Stomach (tissue), 9 donors: ENCODE measurements around the gene EREG. TPM values are rescaled to one million over a fixed set of nuclear protein-coding genes. Genes with fewer than 3 reads are reported as not detected.

Experiments
- DNase-seq, 2 donors: peaks; one replicate each; pipeline versions ENCODE4 v3.0.0 to v3.0.0-alpha.2; 2013 to 2019
- H3K27ac ChIP-seq, 5 donors: fragments of 200-600 bp in 4 of 5; sonication (generic) in 4 of 5; one replicate each; pipeline ENCODE4 v1.5.1; 2013 to 2019; ENCODE audit warnings: mild to moderate bottlenecking in 1 of 5, moderate library complexity in 1 of 5
- H3K27me3 ChIP-seq, 3 donors: fragments of 200-600 bp; sonication (generic); one replicate each; pipeline ENCODE4 v1.5.1; 2017 to 2019; ENCODE audit warnings: mixed run types in 1 of 3
- H3K36me3 ChIP-seq, 4 donors: fragments of 200-600 bp; sonication (generic); 1 replicate in 3 of 4; 2 replicates in 1 of 4; pipeline ENCODE4 v1.5.1; 2016 to 2019
- H3K4me1 ChIP-seq, 4 donors: fragments of 200-600 bp; sonication (generic); one replicate each; pipeline ENCODE4 v1.5.1; 2016 to 2019
- H3K4me3 ChIP-seq, 4 donors: fragments of 200-600 bp; sonication (generic) in 3 of 4; one replicate each; pipeline ENCODE4 v1.5.1; 2016 to 2019; ENCODE audit warnings: mild to moderate bottlenecking in 1 of 4
- H3K9me3 ChIP-seq, 4 donors: fragments of 200-600 bp; sonication (generic); one replicate each; pipeline ENCODE4 v1.5.1; 2016 to 2019
- CTCF ChIP-seq, 7 experiments: fragments of 450-650 bp in 4 of 7; fragments of 200-600 bp in 3 of 7; sonication (generic) in 3 of 7; IDR thresholded peaks; one replicate each; pipeline ENCODE4 v1.5.1; 2016 to 2019; ENCODE audit warnings: antibody characterized with exemption in 7 of 7, control low read depth in 2 of 7, mild to moderate bottlenecking in 1 of 7
- EP300 ChIP-seq: sonication (generic); formaldehyde crosslinking; IDR thresholded peaks from one replicate; pipeline ENCODE4 v1.6.1; 2017; ENCODE audit warnings: antibody characterized with exemption
- POLR2A ChIP-seq, 4 donors: fragments of 450-650 bp; IDR thresholded peaks; one replicate each; pipeline ENCODE4 v1.6.1; 2016; ENCODE audit warnings: antibody characterized with exemption in 4 of 4, control low read depth in 2 of 4, mild to moderate bottlenecking in 1 of 4, moderate library complexity in 1 of 4
- POLR2AphosphoS5 ChIP-seq, 3 donors: sonication (generic); formaldehyde crosslinking; IDR thresholded peaks; one replicate each; pipeline ENCODE4 v1.6.1; 2016; ENCODE audit warnings: antibody characterized with exemption in 3 of 3
- WGBS, 5 donors: extraction: QIAGEN DNeasy Blood & Tissue Kit in 3 of 5; methylation state at CpG; one replicate each; pipeline versions ENCODE4 v1.1.5 to v1.1.7; 2013 to 2018; 5-methylcytosine and 5-hydroxymethylcytosine counted together
- intact Hi-C: fragments of 100-400 bp; cut with DNase I; formaldehyde crosslinking; loops from one replicate; pipeline ENCODE4 v1.15.1; 2023; ENCODE audit warnings: low total_unique reads
- polyA plus RNA-seq, 3 donors: library from polyadenylated mRNA; stranded (reverse); fragments of 200-250 nt; gene quantifications; one replicate each; pipeline ENCODE4 v1.2.3, GENCODE V29; 2013
- total RNA-seq, 5 donors: library from RNA; depleted of rRNA; stranded (reverse); fragments of >200 nt; gene quantifications; one replicate each; pipeline versions ENCODE4 v1.1.0 to v1.2.3, GENCODE V29; 2014 to 2016
- donor health status: healthy with polysubstance abuse.
- donor health status: Bipolar disorder and iron deficiency.
- donor health status: healthy.

EREG gene
- total and polyA plus RNA-seq, 8 donors, result 0.62 to 1.8 (median 0.73) TPM; not detected in 5

DNA sequence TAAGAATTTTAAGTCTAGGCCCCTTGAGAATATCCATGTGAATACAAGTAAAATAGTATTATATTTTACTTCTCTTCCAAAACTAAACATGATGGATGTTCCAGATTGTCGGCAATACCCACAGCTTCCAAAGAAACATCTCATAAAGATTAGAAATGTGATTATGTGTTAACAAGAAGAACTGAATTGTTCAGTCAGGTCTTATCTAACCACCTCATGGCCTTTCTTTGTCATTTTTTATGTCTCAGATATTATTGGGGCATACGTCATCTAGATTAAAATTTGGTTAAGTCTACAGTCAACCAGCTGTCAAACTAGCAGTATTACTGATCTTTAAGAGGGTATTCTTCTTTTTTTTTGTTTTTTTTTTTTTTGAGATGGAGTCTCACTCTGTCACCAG is 46.7 kb upstream of the EREG start:
- Histone ChIP-seq H3K27ac (no peak overlapping the region), H3K36me3 (no peaks in the 10 kb centered on the region), H3K27me3 (no peaks in the 10 kb centered on the region), H3K4me1 (peaks cover 0 to 5% (median 0%) of the 10 kb centered on the region in 4 donors), H3K9me3 (no peaks in the 10 kb centered on the region), H3K4me3 (no peak overlapping the region)
- DNase-seq, result no peak
- TF ChIP-seq POLR2AphosphoS5 (IDR thresholded peaks at IDR 0.05) (no peak), CTCF (IDR thresholded peaks at IDR 0.05) (no peak), EP300 (no peak), POLR2A (IDR thresholded peaks at IDR 0.05) (no peak)
- intact Hi-C loops, result loop anchor here (10.0 kb wide), 1 partner anchor 133 kb away; no protein-coding TSS in a partner anchor
- 51 to 68% (median 60%) methylated on average over 2 of the region's 2 CpGs for WGBS, 5 donors

DNA sequence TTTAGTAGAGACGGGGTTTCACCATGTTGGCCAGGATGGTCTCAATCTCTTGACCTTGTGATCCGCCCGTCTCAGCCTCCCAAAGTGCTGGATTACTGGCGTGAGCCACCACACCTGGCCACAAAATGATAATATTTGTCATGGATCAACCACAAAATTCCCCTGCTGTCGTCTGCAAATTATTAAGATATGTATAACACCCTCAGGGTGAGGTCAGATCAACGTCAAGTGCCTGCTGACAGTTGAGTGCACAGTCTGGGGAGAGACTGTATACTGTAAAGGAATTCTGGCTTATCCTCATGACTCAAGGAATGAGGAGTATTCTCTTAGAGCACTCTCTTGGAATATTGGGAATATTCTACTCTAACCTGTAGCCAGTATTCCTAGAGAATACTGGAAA is 45.5 kb upstream of the EREG start:
- Histone ChIP-seq H3K4me3 (no peak overlapping the region), H3K36me3 (no peaks in the 10 kb centered on the region), H3K4me1 (peaks cover 0 to 5% (median 0%) of the 10 kb centered on the region in 4 donors), H3K27me3 (no peaks in the 10 kb centered on the region), H3K9me3 (no peaks in the 10 kb centered on the region), H3K27ac (no peak overlapping the region)
- intact Hi-C loops, result loop anchor here (10.0 kb wide), 1 partner anchor 135 kb away; no protein-coding TSS in a partner anchor
- 74 to 90% (median 76%) methylated on average over 6 of the region's 6 CpGs for WGBS, 5 donors
- DNase-seq, result no peak
- TF ChIP-seq CTCF (IDR thresholded peaks at IDR 0.05), result no peak

DNA sequence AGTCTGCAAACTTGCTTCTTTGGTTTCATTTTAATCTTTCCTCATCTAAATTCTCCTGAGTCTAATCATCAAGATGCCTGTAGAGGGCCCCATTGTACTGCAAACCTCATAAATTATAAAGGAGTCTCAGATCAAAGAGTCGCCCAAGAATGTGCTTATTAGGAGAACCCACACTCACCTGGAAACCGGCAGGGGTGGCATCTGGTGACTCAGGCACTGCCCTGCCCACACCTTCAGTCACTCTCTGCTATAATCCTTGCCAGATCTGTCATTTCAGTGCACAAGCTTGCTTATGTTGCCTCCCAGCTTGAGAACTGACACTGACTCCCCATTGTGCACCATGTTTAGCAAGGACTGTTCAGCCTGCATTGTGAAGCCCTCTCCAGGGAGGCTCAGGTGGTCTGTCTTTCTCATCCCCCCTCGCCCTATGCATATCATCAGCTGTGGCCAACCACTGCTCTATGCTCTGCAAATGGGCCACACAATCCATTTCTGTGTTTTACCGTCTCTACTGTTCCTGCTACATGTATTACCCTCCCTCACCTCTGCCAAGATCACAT is 44.3 kb upstream of the EREG start:
- intact Hi-C loops, result no loop called here
- H3K27ac ChIP-seq, result no peak overlapping the region
- no peaks in the 10 kb centered on the region for H3K27me3 ChIP-seq
- DNase-seq, result peak; percentile 43 to 79
- TF ChIP-seq POLR2A (IDR thresholded peaks at IDR 0.05) (no peak), CTCF (IDR thresholded peaks at IDR 0.05) (peak in 5 of 7 experiments; percentile 8 to 45 (median 35)), EP300 (no peak), POLR2AphosphoS5 (IDR thresholded peaks at IDR 0.05) (peak in 1 of 3 donors; percentile 34)
- no peaks in the 10 kb centered on the region for H3K36me3 ChIP-seq
- 38 to 46% (median 41%) methylated on average over 4 of the region's 4 CpGs for WGBS, 5 donors
- H3K4me3 ChIP-seq, result no peak overlapping the region
- peaks cover 0 to 5% (median 0%) of the 10 kb centered on the region in 4 donors for H3K4me1 ChIP-seq
- H3K9me3 ChIP-seq, result no peaks in the 10 kb centered on the region

- no peak for DNase-seq
- 59 to 78% (median 67%) methylated on average over 3 of the region's 3 CpGs for WGBS, 5 donors
- Histone ChIP-seq H3K4me3 (no peak overlapping the region), H3K4me1 (peaks cover 0 to 5% (median 0%) of the 10 kb centered on the region in 4 donors), H3K27ac (no peak overlapping the region), H3K9me3 (no peaks in the 10 kb centered on the region), H3K27me3 (no peaks in the 10 kb centered on the region), H3K36me3 (no peaks in the 10 kb centered on the region)
- intact Hi-C loops, result no loop called here
- TF ChIP-seq POLR2AphosphoS5 (IDR thresholded peaks at IDR 0.05) (no peak), CTCF (IDR thresholded peaks at IDR 0.05) (no peak), POLR2A (IDR thresholded peaks at IDR 0.05) (no peak), EP300 (no peak)
Observed at GRCh38 chr4:74322301-74322700, 42.6 kb upstream of the EREG start.
